ENCODE data around the gene USH2A. TPM values are rescaled to one million over a fixed set of nuclear protein-coding genes. Genes with fewer than 3 reads are reported as not detected.

The USH2A gene
- total RNA-seq, 2 experiments from 2014 or later = not detected

- CTCF ChIA-PET = no interaction called here
- Mint-ChIP-seq H3K27ac (no peak overlapping the region), H3K9me3 (peaks cover 6% of the 10 kb centered on the region), H3K36me3 (ENCODE audit: low read depth) (no peaks in the 10 kb centered on the region), H3K27me3 (no peaks in the 10 kb centered on the region), H3K4me1 (ENCODE audit: low read depth) (no peaks in the 10 kb centered on the region), H3K4me3 (no peak overlapping the region)
- TF ChIP-seq CTCF (IDR thresholded peaks at IDR 0.05) = no peak
- intact Hi-C loops (cut with micrococcal nuclease) = no loop called here
- no peak for ATAC-seq
- POLR2A ChIA-PET = no interaction called here
- DNase-seq = no peak
Observed at GRCh38 chr1:216064643-216065042, 358.6 kb downstream of the USH2A start.

GRCh38 chr1:216057947-216058346, 365.3 kb downstream of the USH2A start:
- no peak for TF ChIP-seq CTCF (IDR thresholded peaks at IDR 0.05)
- DNase-seq (no peak), ATAC-seq (no peak)
- Mint-ChIP-seq H3K36me3 (ENCODE audit: low read depth) (no peaks in the 10 kb centered on the region), H3K27ac (no peak overlapping the region), H3K4me1 (ENCODE audit: low read depth) (no peaks in the 10 kb centered on the region), H3K4me3 (no peak overlapping the region), H3K27me3 (no peaks in the 10 kb centered on the region), H3K9me3 (no peaks in the 10 kb centered on the region)
- POLR2A ChIA-PET = no interaction called here
- intact Hi-C loops (cut with micrococcal nuclease) = no loop called here
- CTCF ChIA-PET = no interaction called here

- intact Hi-C loops (cut with micrococcal nuclease) = no loop called here
- H3K27me3 Mint-ChIP-seq = no peaks in the 10 kb centered on the region
- POLR2A ChIA-PET = no interaction called here
Observed at GRCh38 chr1:216057063-216057462, 366.2 kb downstream of the USH2A start.

GRCh38 chr1:216055004-216055403, 368.2 kb downstream of the USH2A start:
- ATAC-seq (no peak), DNase-seq (no peak)
- Mint-ChIP-seq H3K27ac (no peak overlapping the region), H3K4me1 (ENCODE audit: low read depth) (no peaks in the 10 kb centered on the region), H3K4me3 (no peak overlapping the region), H3K36me3 (ENCODE audit: low read depth) (no peaks in the 10 kb centered on the region), H3K27me3 (no peaks in the 10 kb centered on the region), H3K9me3 (peaks cover 4% of the 10 kb centered on the region)
- intact Hi-C loops (cut with micrococcal nuclease) = no loop called here
- POLR2A ChIA-PET = no interaction called here
- CTCF ChIA-PET = no interaction called here
- TF ChIP-seq CTCF (IDR thresholded peaks at IDR 0.05) = no peak

More at GRCh38 chr1:216057063-216057462, 366.2 kb downstream of the USH2A start:
- DNase-seq = no peak
- no peaks in the 10 kb centered on the region for H3K36me3 Mint-ChIP-seq (ENCODE audit: low read depth)
- H3K9me3 Mint-ChIP-seq = no peaks in the 10 kb centered on the region
- CTCF ChIA-PET = no interaction called here
- H3K4me1 Mint-ChIP-seq (ENCODE audit: low read depth) = no peaks in the 10 kb centered on the region
- no peak for TF ChIP-seq CTCF (IDR thresholded peaks at IDR 0.05)
- no peak for ATAC-seq
- no peak overlapping the region for H3K27ac Mint-ChIP-seq
- H3K4me3 Mint-ChIP-seq = no peak overlapping the region

- Mint-ChIP-seq H3K4me1 (ENCODE audit: low read depth) (no peaks in the 10 kb centered on the region), H3K36me3 (ENCODE audit: low read depth) (no peaks in the 10 kb centered on the region), H3K9me3 (peaks cover 4% of the 10 kb centered on the region), H3K27me3 (no peaks in the 10 kb centered on the region), H3K4me3 (no peak overlapping the region), H3K27ac (no peak overlapping the region)
- intact Hi-C loops (cut with micrococcal nuclease) = no loop called here
- ChIA-PET CTCF (no interaction called here), POLR2A (no interaction called here)
- no peak for TF ChIP-seq CTCF (IDR thresholded peaks at IDR 0.05)
- no peak for DNase-seq
- no peak for ATAC-seq
Observed at GRCh38 chr1:216054600-216054999, 368.6 kb downstream of the USH2A start.
